GM10248 (cell line): ENCODE data around the gene TMEM143.
"Not testable (repeated sequence)": the region's sequence is repeated elsewhere in the genome, so short reads cannot be mapped to it uniquely, and the experiment has no call there.

Source experiments
- CTCF ChIA-PET: fragments of 300-600 bp; sonication (Branson Sonifier 250); formaldehyde crosslinking; extraction: SDS; loops from one replicate; lab custom pipeline; 2021; ENCODE audit warnings: antibody characterized with exemption; lab: Yijun Ruan, JAX
- POLR2A ChIA-PET: fragments of 350-650 bp; sonication (Branson Sonifier 250); formaldehyde crosslinking; extraction: SDS; loops from one replicate; lab custom pipeline; 2020; ENCODE audit warnings: antibody characterized with exemption; lab: Yijun Ruan, JAX
- DNase-seq: peaks from one replicate; pipeline ENCODE4 v3.0.0; 2012; ENCODE audit errors: extremely low spot score
- TF ChIP-seq, protein P1 (sequence below): IDR thresholded peaks from 2 replicates; pipeline ENCODE4 v1.5.1; 2012; ENCODE audit warnings: mild to moderate bottlenecking, low read depth; ENCODE audit errors: extremely low read depth, missing control alignments, control extremely low read depth

Gene TMEM143

DNA sequence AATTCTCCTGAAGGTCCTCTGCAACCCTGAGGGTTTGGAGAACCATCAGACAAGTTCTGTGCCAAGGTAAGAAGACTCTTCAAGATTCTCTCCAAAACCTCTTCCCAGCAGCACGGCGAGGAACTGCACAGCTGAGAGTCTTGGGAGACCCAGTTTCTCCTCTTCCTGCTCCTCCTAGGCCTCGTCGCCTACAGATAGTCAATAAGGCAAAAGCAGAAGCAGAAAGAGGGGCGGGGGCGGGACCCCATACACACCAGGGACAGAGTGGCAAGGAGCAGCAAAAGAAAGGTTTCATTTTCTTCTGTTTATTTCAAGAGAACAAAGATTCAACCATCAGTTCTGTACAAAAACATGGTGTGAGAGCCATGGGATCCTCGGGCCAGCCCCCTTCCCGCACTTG is 18.5 kb upstream of the TMEM143 start:
- POLR2A ChIA-PET, result interaction anchor here (0.6 kb wide), 1 partner anchor 388 kb away, joined by 5 read pairs; no protein-coding TSS in a partner anchor
- CTCF ChIA-PET, result interaction anchor here (3.7 kb wide), 1 partner anchor 9 kb away, joined by 22 read pairs; the partner anchor contains the start of gene KDELR1
- TF ChIP-seq, protein P1, sequence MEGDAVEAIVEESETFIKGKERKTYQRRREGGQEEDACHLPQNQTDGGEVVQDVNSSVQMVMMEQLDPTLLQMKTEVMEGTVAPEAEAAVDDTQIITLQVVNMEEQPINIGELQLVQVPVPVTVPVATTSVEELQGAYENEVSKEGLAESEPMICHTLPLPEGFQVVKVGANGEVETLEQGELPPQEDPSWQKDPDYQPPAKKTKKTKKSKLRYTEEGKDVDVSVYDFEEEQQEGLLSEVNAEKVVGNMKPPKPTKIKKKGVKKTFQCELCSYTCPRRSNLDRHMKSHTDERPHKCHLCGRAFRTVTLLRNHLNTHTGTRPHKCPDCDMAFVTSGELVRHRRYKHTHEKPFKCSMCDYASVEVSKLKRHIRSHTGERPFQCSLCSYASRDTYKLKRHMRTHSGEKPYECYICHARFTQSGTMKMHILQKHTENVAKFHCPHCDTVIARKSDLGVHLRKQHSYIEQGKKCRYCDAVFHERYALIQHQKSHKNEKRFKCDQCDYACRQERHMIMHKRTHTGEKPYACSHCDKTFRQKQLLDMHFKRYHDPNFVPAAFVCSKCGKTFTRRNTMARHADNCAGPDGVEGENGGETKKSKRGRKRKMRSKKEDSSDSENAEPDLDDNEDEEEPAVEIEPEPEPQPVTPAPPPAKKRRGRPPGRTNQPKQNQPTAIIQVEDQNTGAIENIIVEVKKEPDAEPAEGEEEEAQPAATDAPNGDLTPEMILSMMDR, result no peak

DNA sequence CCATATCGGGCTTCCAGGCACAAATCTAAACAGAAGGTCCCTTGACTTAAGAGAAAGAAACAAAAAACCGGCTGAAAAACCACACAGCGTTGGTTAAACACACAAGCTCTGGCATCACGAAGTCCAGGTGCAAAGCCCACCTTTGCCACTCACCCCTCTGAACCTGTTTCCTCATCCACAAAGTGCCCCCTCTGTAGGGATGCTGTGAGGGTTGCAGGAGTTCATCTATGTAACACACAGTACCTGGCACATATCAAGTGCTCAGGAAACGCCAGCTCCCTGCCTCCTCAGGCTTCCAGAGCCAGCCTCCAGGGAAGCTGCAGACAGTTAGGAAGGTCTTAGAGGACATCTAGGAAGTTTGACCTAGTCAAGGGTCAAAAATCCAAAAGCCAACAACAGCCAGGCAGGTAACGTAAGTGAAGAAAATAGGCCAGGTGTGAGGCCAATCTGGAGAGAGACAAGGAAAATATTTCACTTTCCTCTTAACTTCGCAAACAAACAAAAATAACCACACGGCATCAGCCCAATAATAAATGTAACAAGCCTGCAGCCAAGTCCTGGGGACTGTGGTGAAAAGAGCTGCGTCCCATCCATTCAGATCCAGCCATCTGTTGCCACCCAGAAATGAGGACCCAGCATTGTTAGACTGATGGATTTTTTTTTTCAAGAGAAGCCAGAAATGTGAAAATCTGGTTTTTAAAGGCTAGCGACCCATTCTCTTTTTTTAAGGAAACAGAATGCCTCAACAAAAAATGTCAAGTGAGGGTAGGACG is 17.6 kb upstream of the TMEM143 start:
- ChIA-PET CTCF (interaction anchor here (0.9 to 3.7 kb wide), 2 partner anchors 10 to 31 kb away, joined by 3 to 22 read pairs; partner anchors contain the start of gene KDELR1), POLR2A (interaction anchor here (0.6 to 0.7 kb wide), 2 partner anchors 21 to 389 kb away, joined by 3 to 5 read pairs; no protein-coding TSS in a partner anchor)
- TF ChIP-seq, protein P1, result no peak
- DNase-seq, result no peak

More for the DNA sequence above, 18.5 kb upstream of the TMEM143 start:
- DNase-seq, result no peak

DNA sequence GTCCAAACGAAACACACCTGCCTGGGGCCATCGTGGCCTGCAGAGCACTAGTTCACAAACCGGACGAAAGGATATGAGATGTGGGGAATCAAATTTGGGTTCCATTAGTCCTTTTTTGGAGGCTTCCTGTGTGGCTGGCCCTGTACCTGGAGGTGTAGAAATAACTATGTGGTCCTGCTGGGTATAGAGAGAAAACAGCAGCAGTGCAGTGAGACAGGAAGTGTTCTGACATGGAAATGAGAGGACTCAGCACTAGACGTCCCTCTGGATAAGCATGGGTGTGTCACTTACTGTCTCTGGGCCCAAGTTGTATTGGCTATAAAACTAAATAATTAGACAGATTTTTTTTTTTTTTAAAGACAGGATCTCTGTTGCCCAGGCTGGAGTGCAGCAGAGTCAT is 15.3 kb upstream of the TMEM143 start:
- CTCF ChIA-PET, result interaction anchor here (3.7 kb wide), 1 partner anchor 12 kb away, joined by 22 read pairs; the partner anchor contains the start of gene KDELR1
- TF ChIP-seq, protein P1, result no peak
- no peak for DNase-seq
- POLR2A ChIA-PET, result no interaction called here

DNA sequence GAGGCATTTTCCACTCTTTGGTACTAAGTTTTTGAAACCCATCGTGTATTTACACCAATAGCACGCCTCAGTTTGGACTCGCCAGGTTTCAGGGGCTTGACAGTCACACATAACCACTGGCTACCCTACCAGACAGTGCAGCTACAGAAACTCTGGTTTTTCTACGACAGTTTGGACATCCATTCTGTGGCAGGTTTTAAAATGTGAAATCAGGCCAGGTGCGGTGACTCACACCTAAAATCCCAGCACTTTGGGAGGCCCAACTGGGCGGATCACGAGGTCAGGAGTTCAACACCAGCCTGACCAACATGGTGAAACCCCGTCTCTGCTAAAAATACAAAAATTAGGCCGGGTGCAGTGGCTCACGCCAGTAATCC is 14.4 kb upstream of the TMEM143 start:
- ChIA-PET POLR2A (no interaction called here), CTCF (no interaction called here)
- no peak for DNase-seq
- TF ChIP-seq, protein P1, result no peak

DNA sequence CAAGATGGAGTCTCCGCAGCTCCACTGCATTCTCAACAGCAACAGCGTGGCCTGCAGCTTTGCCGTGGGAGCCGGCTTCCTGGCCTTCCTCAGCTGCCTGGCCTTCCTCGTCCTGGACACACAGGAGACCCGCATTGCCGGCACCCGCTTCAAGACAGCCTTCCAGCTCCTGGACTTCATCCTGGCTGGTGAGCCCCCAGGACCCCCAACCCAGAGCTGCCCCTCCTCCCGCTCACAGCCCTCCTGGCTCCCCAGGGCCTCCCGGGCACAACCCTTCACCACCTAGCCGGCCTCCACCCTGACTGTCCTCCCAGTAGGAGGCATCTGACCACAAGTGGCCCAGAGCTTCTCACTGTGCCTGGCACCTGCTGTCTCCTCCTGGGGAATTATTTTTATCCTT is 9.8 kb upstream of the TMEM143 start:
- TF ChIP-seq, protein P1, result no peak
- ChIA-PET CTCF (interaction anchor here (1.4 to 1.9 kb wide), 4 partner anchors 11 to 18 kb away, joined by 5 to 8 read pairs (median 5); partner anchors contain the start of gene KDELR1), POLR2A (interaction anchor here (0.5 to 1.2 kb wide), 3 partner anchors 9 to 231 kb away, joined by 3 to 4 read pairs (median 3); partner anchors contain the start of genes SYNGR4 and TMEM143)
- no peak for DNase-seq

DNA sequence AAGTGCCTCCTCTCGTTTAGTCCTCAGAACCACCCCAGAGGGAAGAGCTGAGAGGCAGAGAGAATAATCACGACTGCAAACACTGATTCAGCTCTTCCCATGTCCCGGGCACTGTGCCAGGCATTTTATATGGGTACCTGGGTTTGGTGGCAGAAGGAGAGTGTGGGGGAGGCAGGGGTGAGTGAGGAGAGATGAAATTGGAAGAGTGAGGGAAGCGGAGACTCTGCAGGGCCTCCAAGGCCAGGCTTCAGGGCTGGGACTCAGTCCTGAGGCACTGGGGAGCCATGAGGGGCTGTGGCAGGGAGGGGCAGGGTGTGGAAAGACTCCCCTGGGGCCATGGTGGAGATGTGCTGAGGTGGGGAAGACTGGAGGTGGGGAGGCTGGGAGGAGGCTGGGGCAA is 9.2 kb upstream of the TMEM143 start:
- DNase-seq, result no peak
- TF ChIP-seq, protein P1, result no peak
- ChIA-PET POLR2A (interaction anchor here (0.5 to 1.2 kb wide), 3 partner anchors 9 to 232 kb away, joined by 3 to 4 read pairs (median 3); partner anchors contain the start of genes SYNGR4 and TMEM143), CTCF (interaction anchor here (1.4 to 1.9 kb wide), 4 partner anchors 10 to 19 kb away, joined by 5 to 8 read pairs (median 5); partner anchors contain the start of gene KDELR1)

DNA sequence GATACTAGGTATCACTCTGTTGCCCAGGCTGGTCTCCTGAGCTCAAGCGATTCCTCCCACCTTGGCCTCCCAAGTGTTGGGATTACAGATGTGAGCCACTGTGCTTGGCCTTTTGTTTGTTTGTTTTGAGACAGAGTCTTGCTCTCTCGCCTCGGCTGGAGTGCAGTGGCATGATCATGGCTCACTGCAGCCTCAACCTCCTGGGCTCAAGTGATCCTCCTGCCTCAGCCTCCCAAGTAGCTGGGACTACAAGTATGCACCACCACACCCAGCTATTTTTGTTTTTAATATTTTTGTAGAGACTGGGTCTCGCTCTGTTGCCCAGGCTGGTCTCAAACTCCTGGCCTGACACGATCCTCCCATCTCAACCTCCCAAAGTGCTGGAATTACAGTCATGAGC is 8.0 kb upstream of the TMEM143 start:
- DNase-seq, POLR2A ChIA-PET: not testable (repeated sequence)
- CTCF ChIA-PET, result interaction anchor here (1.0 to 1.4 kb wide), 3 partner anchors 8 to 19 kb away, joined by 4 to 9 read pairs (median 5); partner anchors contain the start of genes KDELR1, SYNGR4 and TMEM143
